Measurements from ENCODE around the gene RASSF5. TPM values are rescaled to one million over a fixed set of nuclear protein-coding genes. Genes with fewer than 3 reads are reported as not detected.
A peak's percentile ranks its signal among the peaks of the same experiment; 100 is the strongest.

RASSF5 gene
- total RNA-seq, 1 experiment from 2014 or later: 6.1 TPM

DNA sequence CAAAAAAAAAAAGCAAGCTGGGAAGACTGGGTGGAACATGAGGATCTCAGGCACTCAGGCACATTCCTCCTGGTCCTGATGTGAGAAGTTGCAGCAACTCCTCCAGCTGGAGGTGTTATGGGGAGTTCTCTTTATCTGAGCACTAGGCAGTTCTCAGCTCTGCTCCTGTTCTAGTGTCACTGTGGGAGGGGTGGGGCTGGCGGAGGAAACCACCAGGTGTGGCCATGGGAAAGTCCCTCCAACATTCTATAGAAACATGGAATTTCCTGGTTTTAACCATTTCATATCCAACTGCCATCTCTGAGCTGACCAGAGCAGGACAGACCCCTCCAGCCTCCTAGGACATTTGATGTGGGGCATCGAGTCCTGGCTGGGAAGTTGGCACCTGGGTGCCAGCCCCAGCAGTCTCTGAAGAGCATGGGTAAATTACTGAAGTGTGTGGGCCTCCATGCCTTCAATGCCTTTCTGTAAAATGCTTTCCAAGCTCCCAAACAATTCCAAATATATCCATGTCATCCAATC, 37.9 kb upstream of the RASSF5 start:
- CTCF ChIA-PET: interaction anchor here (0.6 to 3.2 kb wide), 6 partner anchors 8 to 390 kb away, joined by 3 to 28 read pairs (median 4); no protein-coding TSS in a partner anchor
- H3K4me3 Mint-ChIP-seq (ENCODE audit: low read depth, unreplicated experiment): peak overlapping the region; percentile 74
- intact Hi-C loops (cut with micrococcal nuclease; ENCODE audit: unreplicated experiment): no loop called here
- BruUV-seq (replicated peaks): no TSS peak
- TF ChIP-seq, protein P1, sequence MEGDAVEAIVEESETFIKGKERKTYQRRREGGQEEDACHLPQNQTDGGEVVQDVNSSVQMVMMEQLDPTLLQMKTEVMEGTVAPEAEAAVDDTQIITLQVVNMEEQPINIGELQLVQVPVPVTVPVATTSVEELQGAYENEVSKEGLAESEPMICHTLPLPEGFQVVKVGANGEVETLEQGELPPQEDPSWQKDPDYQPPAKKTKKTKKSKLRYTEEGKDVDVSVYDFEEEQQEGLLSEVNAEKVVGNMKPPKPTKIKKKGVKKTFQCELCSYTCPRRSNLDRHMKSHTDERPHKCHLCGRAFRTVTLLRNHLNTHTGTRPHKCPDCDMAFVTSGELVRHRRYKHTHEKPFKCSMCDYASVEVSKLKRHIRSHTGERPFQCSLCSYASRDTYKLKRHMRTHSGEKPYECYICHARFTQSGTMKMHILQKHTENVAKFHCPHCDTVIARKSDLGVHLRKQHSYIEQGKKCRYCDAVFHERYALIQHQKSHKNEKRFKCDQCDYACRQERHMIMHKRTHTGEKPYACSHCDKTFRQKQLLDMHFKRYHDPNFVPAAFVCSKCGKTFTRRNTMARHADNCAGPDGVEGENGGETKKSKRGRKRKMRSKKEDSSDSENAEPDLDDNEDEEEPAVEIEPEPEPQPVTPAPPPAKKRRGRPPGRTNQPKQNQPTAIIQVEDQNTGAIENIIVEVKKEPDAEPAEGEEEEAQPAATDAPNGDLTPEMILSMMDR (IDR thresholded peaks at IDR 0.05; ENCODE audit: unreplicated experiment): no peak
- peaks cover 43% of the 10 kb centered on the region for H3K36me3 Mint-ChIP-seq (ENCODE audit: insufficient read depth, unreplicated experiment)
- H3K4me1 Mint-ChIP-seq (ENCODE audit: low read depth, unreplicated experiment): peaks cover 57% of the 10 kb centered on the region
- H3K27ac Mint-ChIP-seq (ENCODE audit: unreplicated experiment): peak overlapping the region; percentile 72
- peak; percentile 75 for DNase-seq
- H3K27me3 Mint-ChIP-seq (ENCODE audit: unreplicated experiment): no peaks in the 10 kb centered on the region
- no peaks in the 10 kb centered on the region for H3K9me3 Mint-ChIP-seq (ENCODE audit: low read depth, unreplicated experiment)

DNA sequence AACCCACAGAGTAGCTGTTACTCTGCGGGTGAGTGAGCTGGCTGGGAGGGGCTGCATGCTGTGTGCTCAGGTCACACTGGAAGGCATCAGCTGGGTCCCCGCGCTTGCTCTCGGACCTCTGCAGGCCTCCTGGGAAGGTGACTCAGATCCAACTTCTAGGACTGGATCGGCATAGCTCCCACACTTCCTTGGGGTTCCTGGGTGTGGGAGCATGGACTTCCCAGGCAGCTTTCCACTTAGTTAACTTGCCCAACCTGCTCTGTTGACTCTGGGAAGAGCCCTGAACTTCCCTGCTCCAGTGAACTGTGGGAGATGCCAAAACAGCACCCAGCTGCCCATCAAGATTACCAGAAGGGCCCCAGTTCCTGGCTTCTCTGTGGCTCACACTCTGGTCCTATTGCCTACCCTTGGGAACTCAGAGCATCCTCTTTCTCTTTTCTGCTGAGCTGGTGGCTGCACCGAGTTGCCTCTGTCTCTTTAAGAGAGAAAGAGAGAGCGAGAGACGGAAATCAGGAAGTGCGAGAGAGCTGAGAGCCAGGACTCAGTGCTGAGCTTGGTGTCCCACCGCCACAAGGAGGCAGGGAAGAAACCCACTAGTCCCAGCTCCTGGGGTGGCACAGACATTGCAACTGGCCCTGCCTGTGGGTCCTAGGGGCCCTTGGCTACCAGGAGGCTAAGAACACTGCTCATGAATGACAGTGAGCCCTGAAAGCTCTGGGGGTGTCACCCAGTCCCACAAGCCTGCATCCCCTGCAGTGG, 37.2 kb upstream of the RASSF5 start, which contains the start of gene IKBKE:
Gene IKBKE, plus strand, starts transcription at position 544 of the 759 bp plus-strand sequence. CDS start 2,752 bp downstream, outside the sequence.
- CTCF ChIA-PET: interaction anchor here (0.6 to 3.2 kb wide), 10 partner anchors 8 to 582 kb away, joined by 3 to 28 read pairs (median 4); no protein-coding TSS in a partner anchor
- Mint-ChIP-seq H3K9me3 (ENCODE audit: low read depth, unreplicated experiment) (no peaks in the 10 kb centered on the region), H3K4me1 (ENCODE audit: low read depth, unreplicated experiment) (peaks cover 57% of the 10 kb centered on the region), H3K4me3 (ENCODE audit: low read depth, unreplicated experiment) (peak within 1 kb of the TSS; percentile 74), H3K27ac (ENCODE audit: unreplicated experiment) (peak within 1 kb of the TSS; percentile 72), H3K36me3 (ENCODE audit: insufficient read depth, unreplicated experiment) (peaks cover 49% of the 10 kb centered on the region), H3K27me3 (ENCODE audit: unreplicated experiment) (no peaks in the 10 kb centered on the region)
- DNase-seq: peak; percentile 72
- intact Hi-C loops (cut with micrococcal nuclease; ENCODE audit: unreplicated experiment): no loop called here
- no TSS peak for BruUV-seq (replicated peaks)
- TF ChIP-seq, protein P1 (IDR thresholded peaks at IDR 0.05; ENCODE audit: unreplicated experiment): peak; percentile 39

DNA sequence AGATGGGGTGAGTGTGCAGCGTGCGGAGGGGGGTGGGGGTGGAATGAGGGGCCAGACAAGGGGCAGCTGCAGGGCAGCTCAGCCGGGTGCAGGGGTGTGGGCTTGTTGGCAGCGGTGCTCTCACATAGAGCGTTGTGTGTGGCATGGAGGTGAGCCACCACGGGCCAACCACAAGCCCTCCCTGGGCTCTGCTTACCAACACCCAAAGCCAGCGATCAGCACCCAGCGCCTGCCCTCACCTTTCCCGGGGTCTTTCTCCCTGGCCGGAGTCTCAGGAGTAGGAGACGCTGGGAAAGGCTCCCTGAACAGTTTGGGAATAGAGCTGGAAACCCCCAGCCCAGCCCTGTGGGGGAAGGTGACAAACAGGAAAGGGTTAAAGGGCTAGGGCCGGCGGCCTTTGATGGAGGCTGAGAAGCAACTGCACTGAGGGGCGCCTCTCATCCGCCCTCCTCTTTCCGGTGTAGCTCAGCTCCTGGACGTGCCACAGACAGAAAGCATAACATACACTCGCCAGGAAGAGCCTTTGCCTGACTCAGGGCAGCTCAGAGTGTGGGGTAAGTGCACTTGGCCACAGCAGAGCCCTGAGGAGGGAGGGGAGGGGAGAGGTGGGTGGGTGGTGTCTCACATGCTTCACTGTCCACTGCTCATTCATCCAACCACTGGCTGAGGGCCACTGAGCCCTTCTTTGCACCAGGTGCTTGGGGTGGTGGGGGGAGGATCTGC, 36.5 kb upstream of the RASSF5 start:
- Mint-ChIP-seq H3K4me1 (ENCODE audit: low read depth, unreplicated experiment) (peaks cover 56% of the 10 kb centered on the region), H3K9me3 (ENCODE audit: low read depth, unreplicated experiment) (no peaks in the 10 kb centered on the region), H3K27me3 (ENCODE audit: unreplicated experiment) (no peaks in the 10 kb centered on the region), H3K4me3 (ENCODE audit: low read depth, unreplicated experiment) (peak overlapping the region; percentile 74), H3K36me3 (ENCODE audit: insufficient read depth, unreplicated experiment) (peaks cover 57% of the 10 kb centered on the region), H3K27ac (ENCODE audit: unreplicated experiment) (peak overlapping the region; percentile 72)
- DNase-seq: peak; percentile 16
- TF ChIP-seq, protein P1 (IDR thresholded peaks at IDR 0.05; ENCODE audit: unreplicated experiment): peak; percentile 10
- no TSS peak for BruUV-seq (replicated peaks)
- intact Hi-C loops (cut with micrococcal nuclease; ENCODE audit: unreplicated experiment): no loop called here
- CTCF ChIA-PET: interaction anchor here (0.6 to 3.2 kb wide), 9 partner anchors 9 to 582 kb away, joined by 3 to 28 read pairs (median 4); no protein-coding TSS in a partner anchor

DNA sequence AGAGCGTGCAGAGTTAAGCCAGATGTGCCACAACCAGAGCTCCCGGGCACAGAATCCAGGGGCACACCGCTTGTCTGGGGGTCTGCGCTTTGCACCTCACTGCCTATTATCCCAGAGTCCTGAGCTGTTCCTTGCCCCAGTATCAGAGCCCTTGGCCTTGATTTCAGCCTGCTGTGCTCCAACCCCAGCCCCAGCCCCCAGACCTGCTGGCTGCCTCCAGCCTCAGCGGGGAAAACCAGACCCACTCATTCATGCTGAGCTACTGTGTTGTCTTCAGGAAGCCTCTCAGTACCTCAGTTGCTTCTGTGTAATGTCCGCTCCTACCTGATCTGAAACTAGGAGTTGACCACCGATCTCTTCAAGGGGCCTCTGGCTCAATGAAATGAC, 35.9 kb upstream of the RASSF5 start:
- H3K9me3 Mint-ChIP-seq (ENCODE audit: low read depth, unreplicated experiment): no peaks in the 10 kb centered on the region
- no peaks in the 10 kb centered on the region for H3K27me3 Mint-ChIP-seq (ENCODE audit: unreplicated experiment)
- TF ChIP-seq, protein P1 (IDR thresholded peaks at IDR 0.05; ENCODE audit: unreplicated experiment): no peak
- no peak for DNase-seq
- H3K36me3 Mint-ChIP-seq (ENCODE audit: insufficient read depth, unreplicated experiment): peaks cover 62% of the 10 kb centered on the region
- peaks cover 50% of the 10 kb centered on the region for H3K4me1 Mint-ChIP-seq (ENCODE audit: low read depth, unreplicated experiment)
- H3K27ac Mint-ChIP-seq (ENCODE audit: unreplicated experiment): no peak overlapping the region
- no TSS peak for BruUV-seq (replicated peaks)
- intact Hi-C loops (cut with micrococcal nuclease; ENCODE audit: unreplicated experiment): no loop called here
- H3K4me3 Mint-ChIP-seq (ENCODE audit: low read depth, unreplicated experiment): peak overlapping the region; percentile 74
- CTCF ChIA-PET: interaction anchor here (2.1 to 3.2 kb wide), 2 partner anchors 8 to 19 kb away, joined by 7 to 28 read pairs; no protein-coding TSS in a partner anchor

All from Calu3 (cell line).